K562 (cell line): ENCODE results near the gene LHX5. TPM values are rescaled to one million over a fixed set of nuclear protein-coding genes. Genes with fewer than 3 reads are reported as not detected.
A peak's percentile ranks its signal among the peaks of the same experiment; 100 is the strongest.

Experiments
- CXXC5 ChIP-seq: fragments of 250-450 bp; sonication (Bioruptor Pico); IDR thresholded peaks from 2 replicates; pipeline ENCODE4 v1.8.0; 2022; ENCODE audit warnings: inconsistent platforms, mild to moderate bottlenecking, moderate library complexity
- DACH1 ChIP-seq: fragments of 450-650 bp; IDR thresholded peaks from 2 replicates; pipeline ENCODE4 v1.6.1; 2018; ENCODE audit not compliant: partially characterized antibody
- ELF1 ChIP-seq: fragments of 200-800 bp; sonication (Bioruptor generic); IDR thresholded peaks from 2 replicates; pipeline ENCODE4 v1.6.1; 2016; ENCODE audit warnings: missing genetic modification characterization, missing compliant biosample characterization
- ETV5 ChIP-seq: sonication (generic); formaldehyde crosslinking; IDR thresholded peaks from 2 replicates; pipeline ENCODE4 v1.4.0; 2020; ENCODE audit warnings: low read depth, mild to moderate bottlenecking, missing genetic modification reagents
- NRF1 ChIP-seq, 2 experiments: fragments of 450-650 bp; IDR thresholded peaks in 1 of 2; conservative IDR thresholded peaks in 1 of 2; 2 replicates each; pipeline ENCODE4 v1.6.1; 2014; ENCODE audit warnings: mild to moderate bottlenecking in 2 of 2
- PHF8 ChIP-seq: fragments of 200-600 bp; sonication (generic); IDR thresholded peaks from 2 replicates; pipeline ENCODE4 v1.6.1; 2012; ENCODE audit warnings: mixed run types, mild to moderate bottlenecking, inconsistent platforms, low read length, moderate library complexity, borderline replicate concordance
- SNRNP70 ChIP-seq: fragments of 200-400 bp; formaldehyde crosslinking; optimal IDR thresholded peaks from 2 replicates; pipeline ENCODE3; 2017; ENCODE audit warnings: low read depth, low read length
- TFAP4 ChIP-seq: sonication (generic); formaldehyde crosslinking; IDR thresholded peaks from 2 replicates; pipeline ENCODE4 v1.8.0; 2022; ENCODE audit warnings: missing genetic modification reagents, mild to moderate bottlenecking, moderate library complexity, borderline replicate concordance
- ZNF212 ChIP-seq: fragments of 450-650 bp; formaldehyde crosslinking; IDR thresholded peaks from 2 replicates; pipeline ENCODE4 v1.4.0; 2020; ENCODE audit warnings: mild to moderate bottlenecking
- polyA plus RNA-seq, 8 experiments: library from polyadenylated mRNA; depleted of rRNA in 4 of 8; stranded (reverse) in 5 of 8; unstranded in 3 of 8; fragments of >200 nt; fragmentation: Nextera tagmentation in 2 of 8; fragmentation: Illumina TruSeq in 1 of 8; extraction: Ambion mirVana in 2 of 8; extraction: Trizol in 1 of 8; gene quantifications; 2 replicates each; pipeline versions ENCODE4 v1.2.1 to v1.2.3, GENCODE V29; 2011 to 2014; ENCODE audit warnings: inconsistent platforms in 1 of 8, missing spikeins in 1 of 8
- total RNA-seq, 7 experiments: library from RNA; depleted of rRNA in 6 of 7; stranded (reverse); fragments of >200 nt in 6 of 7; fragmentation: Illumina TruSeq in 2 of 7; extraction: Trizol in 2 of 7; gene quantifications; 2 replicates each; pipeline versions ENCODE4 v1.2.1 to v1.2.3, GENCODE V29; 2011 to 2021; ENCODE audit warnings: low replicate concordance in 1 of 7
- TF ChIP-seq, protein P1 (sequence below): fragments of 450-650 bp; IDR thresholded peaks from 2 replicates; pipeline ENCODE4 v1.6.1; 2014; ENCODE audit warnings: low read depth, mild to moderate bottlenecking, moderate library complexity, borderline replicate concordance

Gene LHX5
- total and polyA plus RNA-seq, 9 of the 15 experiments (the other 6 are each of a cell fraction or from before 2014, with no cell fraction given), result 0.04 to 0.17 (median 0.05) TPM; not detected in 6

DNA sequence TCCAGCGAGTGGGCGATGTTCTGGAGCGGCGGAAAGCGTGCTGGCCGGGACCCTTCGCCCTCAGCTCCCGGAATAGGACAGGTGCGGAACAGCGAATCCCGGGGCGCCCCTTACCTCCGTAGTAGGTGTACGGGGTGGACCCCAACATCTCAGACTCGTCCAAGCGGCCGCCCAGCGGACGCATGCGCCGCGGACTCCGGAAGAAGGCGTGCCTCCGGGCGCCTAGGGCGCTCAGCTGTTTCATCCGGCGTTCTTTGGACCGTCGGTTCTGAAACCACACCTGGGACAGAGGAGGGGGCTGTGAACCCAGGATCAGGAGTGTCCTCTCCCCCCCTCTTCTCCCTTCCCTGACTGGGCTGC is 4.5 kb downstream of the LHX5 start (continued):
- TF ChIP-seq ELF1 (peak; percentile 38), NRF1 (conservative IDR thresholded peaks at IDR 0.05 in 1 of 2, IDR thresholded peaks at IDR 0.05 in 1 of 2) (peak; percentile 92 to 93), ZNF212 (CRISPR knock-in tag) (no peak), CXXC5 (CRISPR knock-in tag) (peak; percentile 45; the same call in 1 of the 2 replicates), PHF8 (peak; percentile 48; the same call in 1 of the 2 replicates), DACH1 (peak; percentile 62), SNRNP70 (no peak), TFAP4 (CRISPR knock-in tag) (peak; percentile 95), ETV5 (CRISPR knock-in tag) (peak; percentile 58)
- TF ChIP-seq, protein P1, sequence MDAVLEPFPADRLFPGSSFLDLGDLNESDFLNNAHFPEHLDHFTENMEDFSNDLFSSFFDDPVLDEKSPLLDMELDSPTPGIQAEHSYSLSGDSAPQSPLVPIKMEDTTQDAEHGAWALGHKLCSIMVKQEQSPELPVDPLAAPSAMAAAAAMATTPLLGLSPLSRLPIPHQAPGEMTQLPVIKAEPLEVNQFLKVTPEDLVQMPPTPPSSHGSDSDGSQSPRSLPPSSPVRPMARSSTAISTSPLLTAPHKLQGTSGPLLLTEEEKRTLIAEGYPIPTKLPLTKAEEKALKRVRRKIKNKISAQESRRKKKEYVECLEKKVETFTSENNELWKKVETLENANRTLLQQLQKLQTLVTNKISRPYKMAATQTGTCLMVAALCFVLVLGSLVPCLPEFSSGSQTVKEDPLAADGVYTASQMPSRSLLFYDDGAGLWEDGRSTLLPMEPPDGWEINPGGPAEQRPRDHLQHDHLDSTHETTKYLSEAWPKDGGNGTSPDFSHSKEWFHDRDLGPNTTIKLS, result no peak
